HG03064 (cell line): ENCODE results near the gene ITPKB.
"Not testable (repeated sequence)": the region's sequence is repeated elsewhere in the genome, so short reads cannot be mapped to it uniquely, and the experiment has no call there.

Source experiments
- ATAC-seq: cut with Tn5 transposase; IDR thresholded peaks from one replicate; pipeline ENCODE4 v1.9.1; 2021; ENCODE audit warnings: low read depth; ENCODE audit not compliant: unreplicated experiment

The ITPKB gene

GRCh38 chr1:226732856-226733291 is 6.2 kb downstream of the ITPKB start:
- ATAC-seq, result no peak

- ATAC-seq, result no peak
Observed at GRCh38 chr1:226731257-226731893, 7.7 kb downstream of the ITPKB start.

GRCh38 chr1:226730836-226731235 is 8.2 kb downstream of the ITPKB start:
- no peak for ATAC-seq

DNA sequence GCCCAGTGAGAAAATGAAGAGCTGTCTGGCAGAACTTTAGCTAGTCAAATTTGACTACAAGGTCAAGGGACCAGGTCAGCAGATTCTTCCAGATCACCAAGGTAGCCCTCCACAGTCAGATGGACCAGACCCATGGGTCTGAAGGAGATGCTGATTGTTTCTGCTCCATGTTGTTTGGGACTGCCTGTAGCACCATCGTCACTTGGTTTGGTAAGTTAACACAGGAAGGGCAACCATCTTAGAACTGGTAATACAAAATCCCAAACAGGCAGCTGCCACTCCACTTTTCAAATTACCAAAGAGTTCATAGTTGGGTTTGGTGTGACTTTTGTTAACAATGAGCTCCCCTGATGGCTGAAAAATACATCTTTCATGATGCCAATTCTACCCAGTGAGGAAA is 9.0 kb downstream of the ITPKB start:
- ATAC-seq, result no peak

DNA sequence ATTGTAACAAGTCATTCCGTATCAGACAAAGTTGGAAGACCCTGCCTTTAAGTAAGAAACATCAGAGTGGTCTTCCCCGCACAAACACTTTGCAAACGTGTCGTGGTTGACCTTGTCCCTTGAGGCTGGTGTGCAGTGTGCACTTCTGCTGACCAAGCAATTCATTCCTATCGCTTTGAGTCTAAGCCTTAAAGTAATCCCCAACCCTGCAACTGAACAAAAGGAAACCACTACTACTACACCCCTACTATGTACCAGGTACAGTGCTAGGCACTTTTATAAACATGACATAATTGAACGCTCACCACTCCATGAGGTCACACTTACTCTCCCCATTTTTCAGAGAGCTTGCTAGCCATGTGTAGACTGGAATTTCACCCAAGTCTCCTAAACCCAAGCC is 10.6 kb downstream of the ITPKB start:
- ATAC-seq, result no peak

DNA sequence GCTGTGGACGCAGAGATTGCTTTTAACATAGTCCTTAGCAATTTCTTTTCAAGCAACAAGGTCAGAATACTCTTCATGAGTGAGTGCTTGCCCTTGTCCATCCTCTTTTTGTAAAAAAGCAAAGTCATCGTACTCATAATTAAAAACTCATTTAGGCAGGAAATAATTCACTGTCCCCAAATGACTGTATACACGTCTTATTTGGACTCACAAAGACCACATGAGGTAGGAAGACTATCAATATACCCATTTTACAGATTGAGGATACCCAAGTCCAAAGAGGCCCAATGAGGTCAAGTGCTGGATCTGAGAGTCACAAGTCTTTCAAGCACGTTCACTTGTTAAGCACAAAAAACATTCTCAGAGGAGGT is 13.2 kb downstream of the ITPKB start:
- no peak for ATAC-seq

DNA sequence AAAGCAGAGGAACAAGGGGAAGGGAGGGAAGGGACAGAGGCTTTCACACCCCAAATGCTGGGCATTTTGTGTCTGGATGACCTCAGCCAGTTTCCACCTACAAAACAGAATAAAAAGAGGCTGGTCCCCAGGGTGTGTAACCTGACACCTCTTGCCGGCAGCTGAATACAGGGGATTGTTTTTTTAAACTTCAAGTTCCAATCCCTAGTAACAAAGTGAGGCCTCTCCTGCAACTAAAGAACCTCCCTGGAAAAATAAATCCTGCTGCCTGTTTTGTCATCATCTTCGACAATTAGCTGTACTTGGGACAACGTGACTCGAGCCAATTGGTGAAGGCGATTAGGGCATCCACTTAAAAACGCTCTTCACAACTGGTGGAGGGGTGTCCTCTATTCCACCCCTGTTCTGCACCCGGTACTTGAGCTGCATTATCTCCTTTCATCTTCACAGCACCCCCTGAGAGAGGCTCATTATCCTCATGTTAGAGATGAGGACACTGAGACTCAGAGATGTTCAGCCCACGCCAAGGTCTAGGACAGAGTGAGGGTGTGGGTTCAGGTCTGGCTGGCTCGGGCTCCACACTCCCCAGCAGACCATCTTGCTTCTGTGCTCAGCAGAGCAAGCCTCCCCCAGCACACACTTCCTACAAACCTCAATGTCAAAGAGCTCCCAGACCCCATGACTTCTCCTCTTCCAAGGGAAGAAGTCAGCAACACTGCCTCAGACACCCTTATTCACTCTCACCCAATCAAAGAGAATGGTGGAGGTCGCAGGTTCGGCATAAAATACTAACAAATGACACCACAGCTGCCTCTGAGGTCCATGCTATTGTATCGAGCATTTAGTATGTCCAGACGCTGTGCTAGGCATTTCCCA is 15.2 kb downstream of the ITPKB start:
- ATAC-seq, result no peak

GRCh38 chr1:226722901-226723656 is 16.0 kb downstream of the ITPKB start:
- no peak for ATAC-seq

- no peak for ATAC-seq
Observed at GRCh38 chr1:226722240-226722900, 16.7 kb downstream of the ITPKB start.

DNA sequence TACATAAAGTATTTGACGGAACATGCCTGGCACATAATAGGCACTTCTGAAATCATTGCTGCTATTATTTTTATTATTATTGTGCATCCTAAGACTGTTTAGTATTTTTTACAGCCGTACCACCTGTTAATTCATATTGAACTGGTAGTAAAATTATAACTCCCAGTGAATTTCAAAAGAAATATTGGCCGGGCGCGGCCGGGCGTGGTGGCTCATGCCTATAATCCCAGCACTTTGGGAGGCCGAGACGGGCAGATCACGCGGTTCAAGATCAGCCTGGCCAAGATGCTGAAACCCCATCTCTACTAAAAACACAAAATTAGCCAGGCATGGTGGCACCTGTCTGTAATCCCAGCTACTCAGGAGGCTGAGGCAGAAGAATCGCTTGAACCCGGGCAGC is 18.5 kb downstream of the ITPKB start:
- not testable (repeated sequence) for ATAC-seq

DNA sequence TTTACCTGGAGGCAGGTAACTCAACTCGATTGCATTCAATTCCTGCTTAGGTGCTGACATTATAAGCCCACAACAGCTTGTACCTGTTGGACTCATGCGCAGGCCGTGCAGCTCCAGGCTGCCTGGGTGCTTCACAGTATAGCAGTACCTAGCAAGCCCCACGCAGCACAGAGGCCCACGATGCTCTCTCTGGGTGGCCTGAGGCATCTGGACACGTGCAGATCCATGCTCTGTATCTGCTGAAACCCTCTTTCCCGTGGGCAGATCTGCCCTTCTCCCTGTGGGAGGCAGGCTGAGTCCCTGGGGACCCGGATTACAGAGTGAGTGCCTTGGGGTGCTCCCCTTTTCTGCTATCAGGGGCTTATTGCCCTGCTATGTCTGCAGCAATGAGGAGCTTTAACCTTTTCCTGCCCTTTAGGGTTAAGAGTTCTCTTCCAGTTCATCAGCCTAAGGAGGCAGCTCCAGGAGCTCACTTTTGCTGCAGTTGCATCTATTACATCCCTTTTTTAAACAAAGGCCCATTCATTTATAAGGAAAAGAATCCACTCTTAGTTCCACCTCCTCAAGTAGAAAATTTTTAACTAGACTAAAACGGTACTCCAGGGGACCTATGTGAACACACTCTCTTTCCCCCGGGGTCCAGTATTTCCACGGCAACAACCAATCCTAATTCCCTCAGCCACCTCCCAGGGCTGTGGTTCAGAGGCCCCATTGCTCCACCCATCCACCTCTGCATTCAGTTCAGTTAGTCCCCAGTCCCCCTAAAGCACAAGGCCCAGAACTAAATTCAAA is 19.3 kb downstream of the ITPKB start:
- no peak for ATAC-seq

GRCh38 chr1:226717256-226717909 is 21.7 kb downstream of the ITPKB start:
- no peak for ATAC-seq

DNA sequence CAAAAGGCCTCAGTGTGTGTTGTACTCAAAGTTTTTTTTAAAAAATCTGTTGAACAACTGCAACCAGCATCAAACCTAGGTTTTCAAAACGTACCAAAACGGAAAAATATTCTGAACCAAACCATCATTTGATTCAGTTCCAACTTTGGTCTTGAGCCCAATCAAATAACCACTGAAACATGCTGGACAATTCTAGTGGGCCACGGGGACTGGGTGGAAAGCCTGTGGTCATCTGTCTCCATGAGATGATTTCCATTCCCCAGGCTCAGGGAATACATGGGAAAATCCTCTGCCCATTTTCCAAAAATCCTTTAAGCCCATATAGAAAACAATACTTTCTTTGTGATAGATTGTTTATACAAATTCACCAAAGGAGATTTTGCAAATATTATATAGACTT is 22.5 kb downstream of the ITPKB start:
- no peak for ATAC-seq

DNA sequence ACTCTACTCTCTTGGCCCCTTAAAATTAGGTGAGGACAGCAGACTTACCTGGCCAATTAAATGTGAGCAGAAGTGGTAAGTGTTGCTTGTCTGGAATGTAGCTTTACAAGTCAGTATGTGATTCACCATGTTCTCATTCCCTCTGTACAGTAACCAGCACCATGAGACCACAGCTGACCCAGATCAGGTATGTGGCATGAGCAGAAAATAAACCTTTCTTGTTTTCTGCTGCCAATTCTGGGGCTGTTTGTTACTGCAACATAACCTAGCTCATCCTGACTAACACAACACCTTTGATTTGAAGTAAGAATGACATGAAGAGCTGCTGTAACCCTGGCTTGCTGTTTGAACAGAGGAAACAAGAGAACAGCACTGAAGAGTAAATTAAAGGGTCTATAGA is 24.9 kb downstream of the ITPKB start:
- ATAC-seq, result no peak

GRCh38 chr1:226712742-226713419 is 26.2 kb downstream of the ITPKB start:
- ATAC-seq, result peak; percentile 19

DNA sequence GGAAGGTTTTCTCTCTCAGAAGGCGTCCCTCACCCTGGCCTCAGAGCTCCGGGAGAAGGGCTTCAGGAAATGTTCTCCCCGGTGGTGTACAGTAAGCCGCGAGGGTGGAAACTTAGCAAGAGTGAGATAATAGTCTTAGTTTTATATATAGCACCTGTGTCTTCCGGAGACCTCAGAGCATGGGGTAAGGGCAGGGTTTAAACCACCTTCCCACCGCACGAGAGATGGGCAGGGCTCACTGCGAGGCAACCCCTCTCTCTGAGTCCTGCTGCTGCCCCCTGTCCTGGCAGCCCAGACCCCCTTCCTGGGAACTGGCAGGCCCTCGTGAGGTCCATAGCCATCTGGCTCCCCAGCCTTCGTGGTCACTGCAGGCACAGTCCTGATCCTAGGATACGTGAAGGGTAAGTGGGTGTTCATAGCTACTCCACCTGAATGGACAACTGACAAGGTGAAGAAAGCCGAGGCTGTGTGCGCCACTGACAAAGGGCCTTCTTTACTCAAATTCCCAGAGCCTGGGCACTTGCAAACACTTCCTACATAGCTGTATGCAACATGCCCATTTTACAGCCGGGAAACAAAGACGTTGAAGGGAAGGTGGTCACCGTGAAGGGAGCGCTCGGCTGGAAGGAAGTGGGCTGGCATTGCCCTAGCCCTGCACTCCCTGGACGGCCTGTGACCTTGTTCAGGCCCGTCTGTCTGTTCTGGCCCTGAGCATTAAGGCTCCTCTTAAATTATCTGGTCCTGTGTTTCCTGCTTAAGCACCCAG is 26.9 kb downstream of the ITPKB start:
- ATAC-seq, result peak; percentile 80

DNA sequence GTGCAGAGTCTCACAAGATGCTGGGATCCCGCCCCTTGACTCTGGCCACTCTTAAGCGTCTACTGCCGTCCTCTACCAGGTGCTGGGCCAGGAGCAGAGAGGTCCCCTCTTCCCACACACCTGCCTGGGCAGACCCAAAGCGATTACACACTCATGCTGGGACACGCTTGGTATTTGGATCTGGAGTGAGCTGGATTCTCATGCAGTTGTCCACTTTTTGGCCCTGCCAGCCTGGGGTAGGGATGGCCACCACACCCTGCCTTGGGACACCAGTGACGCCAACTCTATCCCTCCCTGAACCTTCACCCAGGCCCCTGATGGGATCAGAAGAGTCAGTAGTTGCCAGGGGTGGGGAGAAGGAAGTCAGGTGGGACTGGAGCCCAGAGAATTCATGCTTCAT is 28.6 kb downstream of the ITPKB start:
- ATAC-seq, result no peak

DNA sequence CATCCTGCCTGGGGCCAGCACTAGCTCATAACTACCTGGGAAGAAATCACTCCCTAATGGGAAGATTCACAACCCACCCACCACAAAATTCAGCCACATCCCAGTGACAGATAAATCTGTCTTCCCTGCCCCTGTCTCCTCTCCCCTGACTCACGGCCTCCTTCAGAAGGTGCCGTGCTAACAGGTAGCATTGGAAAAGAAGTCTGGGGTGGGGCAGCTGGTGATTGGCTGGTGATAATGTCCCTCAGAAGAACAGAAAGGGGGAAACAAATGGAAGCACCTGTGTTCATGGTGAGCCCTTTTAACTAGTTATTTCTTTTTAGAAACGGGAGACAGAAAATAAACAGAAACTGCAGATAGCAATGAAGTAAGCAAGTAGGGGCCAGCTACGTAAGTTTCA is 29.1 kb downstream of the ITPKB start:
- ATAC-seq, result no peak
